SK-N-SH (cell line): ENCODE results near the gene SLC12A5. TPM values are rescaled to one million over a fixed set of nuclear protein-coding genes. Genes with fewer than 3 reads are reported as not detected.

Experiments used
- CTCF ChIA-PET: fragments of 300-600, 350-600 bp; formaldehyde crosslinking; extraction: SDS; loops from one replicate; lab custom pipeline; 2021; lab: Yijun Ruan, JAX
- POLR2A ChIA-PET: fragments of 350-600 bp; sonication (Branson Sonifier 250); formaldehyde crosslinking; extraction: SDS; loops from one replicate; lab custom pipeline; 2020; ENCODE audit warnings: antibody characterized with exemption, inconsistent platforms; lab: Yijun Ruan, JAX
- DNase-seq: peaks from one replicate; pipeline ENCODE4 v3.0.0; 2012
- H2AFZ ChIP-seq: fragments of 200-600 bp; sonication (generic); 2 replicates; pipeline ENCODE4 v1.8.1; 2016; ENCODE audit warnings: antibody characterized with exemption, mild to moderate bottlenecking, low read depth
- H3F3A ChIP-seq: fragments of 200-600 bp; sonication (generic); replicated peaks from 2 replicates; pipeline ENCODE3; 2016; ENCODE audit warnings: antibody characterized with exemption, mild to moderate bottlenecking; ENCODE audit not compliant: insufficient read depth
- H3K27ac ChIP-seq, 2 experiments: fragments of 200-500 bp in 1 of 2; fragments of 200-600 bp in 1 of 2; sonication (Bioruptor generic) in 1 of 2; sonication (generic), shearing (Covaris generic) in 1 of 2; 2 replicates each; pipeline versions ENCODE4 v1.5.1 to v1.6.1; 2014 to 2016; ENCODE audit warnings: low read depth in 2 of 2, inconsistent platforms in 1 of 2, low read length in 1 of 2, mild to moderate bottlenecking in 1 of 2, mixed read lengths in 1 of 2
- H3K27me3 ChIP-seq: fragments of 200-600 bp; sonication (generic), shearing (Covaris generic); 2 replicates; pipeline ENCODE4 v1.6.1; 2016; ENCODE audit warnings: mixed run types; ENCODE audit not compliant: insufficient read depth
- H3K36me3 ChIP-seq, 2 experiments: fragments of 200-500 bp in 1 of 2; fragments of 200-600 bp in 1 of 2; sonication (Bioruptor generic) in 1 of 2; sonication (generic) in 1 of 2; replicated peaks in 1 of 2; 2 replicates each; pipeline versions ENCODE3 to v1.5.1; 2014 to 2016; ENCODE audit warnings: low read length in 1 of 2, mild to moderate bottlenecking in 1 of 2; ENCODE audit not compliant: insufficient read depth in 2 of 2, control insufficient read depth in 1 of 2
- H3K4me1 ChIP-seq, 2 experiments: fragments of 200-500 bp in 1 of 2; fragments of 200-600 bp in 1 of 2; sonication (Bioruptor generic) in 1 of 2; sonication (generic), shearing (Covaris generic) in 1 of 2; 2 replicates each; pipeline versions ENCODE4 v1.5.1 to v1.6.1; 2014 to 2016; ENCODE audit warnings: low read depth in 1 of 2, low read length in 1 of 2, mixed run types in 1 of 2; ENCODE audit not compliant: insufficient read depth in 2 of 2, control insufficient read depth in 1 of 2
- H3K4me2 ChIP-seq: fragments of 200-600 bp; sonication (generic), shearing (Covaris generic); 2 replicates; pipeline ENCODE4 v1.6.1; 2017; ENCODE audit warnings: mixed run types
- H3K4me3 ChIP-seq, 2 experiments: fragments of 200-500 bp in 1 of 2; fragments of 200-600 bp in 1 of 2; sonication (Bioruptor generic) in 1 of 2; sonication (generic), shearing (Covaris generic) in 1 of 2; 2 replicates each; pipeline versions ENCODE4 v1.5.1 to v1.8.1; 2014 to 2016; ENCODE audit warnings: low read depth in 2 of 2, inconsistent platforms in 1 of 2, low read length in 1 of 2, mild to moderate bottlenecking in 1 of 2, mixed read lengths in 1 of 2, moderate library complexity in 1 of 2
- H3K79me2 ChIP-seq: fragments of 200-600 bp; sonication (generic); 2 replicates; pipeline ENCODE4 v1.8.1; 2017; ENCODE audit warnings: mild to moderate bottlenecking; ENCODE audit not compliant: insufficient read depth
- H3K9ac ChIP-seq: fragments of 200-600 bp; sonication (generic); 2 replicates; pipeline ENCODE4 v1.6.1; 2017; ENCODE audit warnings: mixed run types
- H3K9me2 ChIP-seq: fragments of 200-600 bp; sonication (generic); 2 replicates; pipeline ENCODE4 v1.6.1; 2017; ENCODE audit warnings: mixed run types
- H3K9me3 ChIP-seq: fragments of 200-600 bp; sonication (generic); 2 replicates; pipeline ENCODE4 v1.6.1; 2017; ENCODE audit warnings: mixed run types, mild to moderate bottlenecking, moderate library complexity
- H4K20me1 ChIP-seq: fragments of 200-600 bp; sonication (generic); 2 replicates; pipeline ENCODE4 v1.6.1; 2017; ENCODE audit warnings: mild to moderate bottlenecking, mixed run types; ENCODE audit not compliant: insufficient read depth
- ELF1 ChIP-seq: IDR thresholded peaks from 2 replicates; pipeline ENCODE4 v1.4.0; 2012
- EP300 ChIP-seq, 2 experiments: IDR thresholded peaks; 2 replicates each; pipeline versions ENCODE4 v1.4.0 to v1.6.1; 2012; ENCODE audit warnings: borderline replicate concordance in 1 of 2, low read depth in 1 of 2, low read length in 1 of 2
- EZH2phosphoT487 ChIP-seq: fragments of 200-600 bp; sonication (generic); IDR thresholded peaks from 2 replicates; pipeline ENCODE4 v1.6.1; 2017; ENCODE audit warnings: low read depth, mixed run types, mild to moderate bottlenecking, antibody characterized with exemption, moderate library complexity, borderline replicate concordance
- FOSL2 ChIP-seq: IDR thresholded peaks from 2 replicates; pipeline ENCODE4 v1.4.0; 2012; ENCODE audit warnings: low read depth, mild to moderate bottlenecking, moderate library complexity, borderline replicate concordance
- GABPA ChIP-seq: IDR thresholded peaks from 2 replicates; pipeline ENCODE4 v1.4.0; 2012; ENCODE audit warnings: low read depth, mild to moderate bottlenecking
- GATA2 ChIP-seq: sonication (generic); formaldehyde crosslinking; IDR thresholded peaks from 2 replicates; pipeline ENCODE4 v1.5.0; 2020; ENCODE audit warnings: mild to moderate bottlenecking, missing genetic modification reagents
- JUND ChIP-seq: IDR thresholded peaks from 2 replicates; pipeline ENCODE4 v1.4.0; 2012
- MAX ChIP-seq: IDR thresholded peaks from 2 replicates; pipeline ENCODE4 v1.4.0; 2012; ENCODE audit warnings: low read depth
- POLR2AphosphoS5 ChIP-seq: IDR thresholded peaks from 2 replicates; pipeline ENCODE4 v1.6.1; 2012; ENCODE audit warnings: low read depth, low read length
- RCOR1 ChIP-seq: fragments of 150-350 bp; IDR thresholded peaks from 2 replicates; pipeline ENCODE4 v1.6.1; 2017; ENCODE audit warnings: antibody characterized with exemption, low read length
- SMC3 ChIP-seq: IDR thresholded peaks from 2 replicates; pipeline ENCODE4 v1.6.1; 2012; ENCODE audit warnings: low read depth, low read length, improper control_type of control experiment
- TAF1 ChIP-seq: IDR thresholded peaks from 2 replicates; pipeline ENCODE4 v1.6.1; 2012; ENCODE audit warnings: low read depth, mild to moderate bottlenecking, low read length, moderate library complexity, borderline replicate concordance
- TCF12 ChIP-seq: IDR thresholded peaks from 2 replicates; pipeline ENCODE4 v1.4.0; 2012
- WGBS: methylation state at CpG from one replicate; pipeline ENCODE4 v1.1.6; 2017; ENCODE audit warnings: low lambda C conversion rate; 5-methylcytosine and 5-hydroxymethylcytosine counted together
- polyA plus RNA-seq, 3 experiments: library from polyadenylated mRNA; depleted of rRNA; stranded (reverse); fragments of >200 nt; gene quantifications; 2 replicates each; pipeline ENCODE4 v1.2.3, GENCODE V29; 2012

Gene SLC12A5
- polyA plus RNA-seq, 1 of the 3 experiments (the other 2 are of a cell fraction), result 19.9 TPM

- Histone ChIP-seq H3K4me3 (no peak overlapping the region), H3K9me2 (no peaks in the 10 kb centered on the region), H3K36me3 (peaks cover 60 to 87% of the 10 kb centered on the region in 2 experiments), H3K9me3 (no peaks in the 10 kb centered on the region), H3F3A (no peaks in the 10 kb centered on the region), H3K4me2 (no peak overlapping the region), H3K9ac (no peak overlapping the region), H3K27me3 (no peaks in the 10 kb centered on the region), H2AFZ (no peak overlapping the region), H3K79me2 (peaks cover 14% of the 10 kb centered on the region), H3K27ac (no peak overlapping the region), H4K20me1 (peaks cover 17% of the 10 kb centered on the region; the same call in 1 of the 2 replicates), H3K4me1 (peaks cover 1 to 3% of the 10 kb centered on the region in 2 experiments; a peak in 2 of 4 replicates)
- ChIA-PET CTCF (interaction anchor here (0.8 to 1.4 kb wide), 3 partner anchors 19 to 79 kb away, joined by 3 to 6 read pairs (median 4); no protein-coding TSS in a partner anchor), POLR2A (no interaction called here)
- no peak for DNase-seq
- no peak for TF ChIP-seq SMC3
- no peak for TF ChIP-seq GATA2 (CRISPR knock-in tag)
- TF ChIP-seq EZH2phosphoT487, result no peak
- no peak for TF ChIP-seq POLR2AphosphoS5
- no peak for TF ChIP-seq MAX
- TF ChIP-seq GABPA, result no peak
- TF ChIP-seq EP300 (IDR thresholded peaks at IDR 0.05; ENCODE audit: borderline replicate concordance in 1 of 2, low read depth in 1 of 2, low read length in 1 of 2), result no peak
- no peak for TF ChIP-seq TAF1
- TF ChIP-seq TCF12, result no peak
- TF ChIP-seq ELF1, result no peak
- TF ChIP-seq JUND, result no peak
- 95% methylated on average over 3 of the region's 3 CpGs for WGBS
Measured at GRCh38 chr20:46065691-46066090, 36.7 kb downstream of the SLC12A5 start.

- H3K36me3 ChIP-seq, result peaks cover 37 to 61% of the 10 kb centered on the region in 2 experiments
- POLR2A ChIA-PET, result no interaction called here
- H3K27me3 ChIP-seq, result no peaks in the 10 kb centered on the region
- H3K4me2 ChIP-seq, result peak overlapping the region; percentile 36
- 0 out of 4 replicates have a peak, but pooled peaks cover 0 to 7% of the 10 kb centered on the region in 2 experiments for H3K4me1 ChIP-seq
- WGBS, result 97% methylated on average over 20 of the region's 20 CpGs
- no peak overlapping the region for H2AFZ ChIP-seq
- peak overlapping the region in 1 of 2 experiments; percentile 14; a peak in 2 of 4 replicates for H3K27ac ChIP-seq
- no peaks in the 10 kb centered on the region for H3K9me3 ChIP-seq
- CTCF ChIA-PET, result no interaction called here
- H3K9ac ChIP-seq, result no peak overlapping the region
- DNase-seq, result no peak
- no peaks in the 10 kb centered on the region for H3F3A ChIP-seq
- peaks cover 43% of the 10 kb centered on the region; the same call in 1 of the 2 replicates for H4K20me1 ChIP-seq
- no peak for TF ChIP-seq RCOR1
- TF ChIP-seq FOSL2, result peak; percentile 41; the same call in 1 of the 2 replicates
- TF ChIP-seq TCF12, result peak; percentile 35; the same call in 1 of the 2 replicates
- no peaks in the 10 kb centered on the region for H3K9me2 ChIP-seq
- H3K79me2 ChIP-seq, result peaks cover 34% of the 10 kb centered on the region
- H3K4me3 ChIP-seq, result no peak overlapping the region
Measured at GRCh38 chr20:46070215-46070900, 41.3 kb downstream of the SLC12A5 start.
